H9 (cell line): ENCODE results near the gene GLS. TPM values are rescaled to one million over a fixed set of nuclear protein-coding genes. Genes with fewer than 3 reads are reported as not detected.

Experiments used
- DNase-seq: peaks from one replicate; pipeline ENCODE4 v3.0.0-alpha.2; 2017
- H2AFZ ChIP-seq: one replicate; pipeline ENCODE4 v1.6.1; 2013; ENCODE audit warnings: mild to moderate bottlenecking, low read length, control low read depth, moderate library complexity
- H2AK5ac ChIP-seq: 2 replicates; pipeline ENCODE4 v1.6.1; 2013; ENCODE audit warnings: low read length, control low read depth, mixed read lengths; ENCODE audit not compliant: insufficient read length
- H2BK120ac ChIP-seq: one replicate; pipeline ENCODE4 v1.6.1; 2013; ENCODE audit warnings: low read depth, mild to moderate bottlenecking, low read length, control low read depth, inconsistent platforms; ENCODE audit not compliant: poor library complexity, severe bottlenecking
- H2BK12ac ChIP-seq: 2 replicates; pipeline ENCODE4 v1.6.1; 2013; ENCODE audit warnings: low read length, control low read depth, mixed read lengths, low read depth; ENCODE audit not compliant: insufficient read length
- H2BK15ac ChIP-seq: 2 replicates; pipeline ENCODE4 v1.6.1; 2013; ENCODE audit warnings: low read depth, low read length, control low read depth
- H2BK20ac ChIP-seq: one replicate; pipeline ENCODE4 v1.6.1; 2013; ENCODE audit warnings: low read depth, mild to moderate bottlenecking, low read length, control low read depth, inconsistent platforms; ENCODE audit not compliant: poor library complexity, severe bottlenecking
- H2BK5ac ChIP-seq: 2 replicates; pipeline ENCODE4 v1.6.1; 2013; ENCODE audit warnings: low read length, control low read depth, mixed read lengths; ENCODE audit not compliant: insufficient read length
- H3K14ac ChIP-seq: 2 replicates; pipeline ENCODE4 v1.6.1; 2013; ENCODE audit warnings: low read length, control low read depth; ENCODE audit not compliant: insufficient read depth
- H3K18ac ChIP-seq: 2 replicates; pipeline ENCODE4 v1.6.1; 2013; ENCODE audit warnings: low read depth, mild to moderate bottlenecking, mixed read lengths, low read length, control low read depth; ENCODE audit not compliant: insufficient read length
- H3K23ac ChIP-seq: 2 replicates; pipeline ENCODE4 v1.6.1; 2013; ENCODE audit warnings: low read length, control low read depth, mixed read lengths, low read depth; ENCODE audit not compliant: insufficient read length
- H3K23me2 ChIP-seq: 2 replicates; pipeline ENCODE4 v1.6.1; 2013; ENCODE audit warnings: low read depth, mild to moderate bottlenecking, mixed read lengths, low read length, control low read depth; ENCODE audit not compliant: insufficient read length, poor library complexity, severe bottlenecking
- H3K27ac ChIP-seq: 2 replicates; pipeline ENCODE4 v1.5.1; 2013; ENCODE audit warnings: low read length, control low read depth, mixed read lengths, low read depth; ENCODE audit not compliant: insufficient read length
- H3K27me3 ChIP-seq: 2 replicates; pipeline ENCODE4 v1.6.1; 2013; ENCODE audit warnings: low read length, control low read depth, inconsistent platforms; ENCODE audit not compliant: insufficient read depth
- H3K4ac ChIP-seq: 2 replicates; pipeline ENCODE4 v1.6.1; 2013; ENCODE audit warnings: low read depth, mild to moderate bottlenecking, control low read depth, inconsistent platforms, low read length, moderate library complexity
- H3K4me1 ChIP-seq: 2 replicates; pipeline ENCODE4 v1.6.1; 2013; ENCODE audit warnings: low read length, control low read depth, inconsistent platforms; ENCODE audit not compliant: insufficient read depth
- H3K4me2 ChIP-seq: 2 replicates; pipeline ENCODE4 v1.6.1; 2013; ENCODE audit warnings: low read length, control low read depth, mixed read lengths; ENCODE audit not compliant: insufficient read length, insufficient read depth
- H3K56ac ChIP-seq: 2 replicates; pipeline ENCODE4 v1.6.1; 2013; ENCODE audit warnings: low read depth, mild to moderate bottlenecking, mixed read lengths, low read length, control low read depth; ENCODE audit not compliant: insufficient read length
- H3K79me1 ChIP-seq: 2 replicates; pipeline ENCODE4 v1.6.1; 2013; ENCODE audit warnings: low read depth, mild to moderate bottlenecking, moderate library complexity, low read length, control low read depth, inconsistent platforms; ENCODE audit not compliant: insufficient read depth, poor library complexity, severe bottlenecking
- H3K79me2 ChIP-seq: 2 replicates; pipeline ENCODE4 v1.6.1; 2013; ENCODE audit warnings: low read length, control low read depth, inconsistent platforms; ENCODE audit not compliant: insufficient read depth
- H3K9ac ChIP-seq: 2 replicates; pipeline ENCODE4 v1.6.1; 2013; ENCODE audit warnings: low read length, control low read depth, mixed read lengths; ENCODE audit not compliant: insufficient read length; ENCODE audit errors: extremely low read depth
- H3K9me3 ChIP-seq: one replicate; pipeline ENCODE4 v1.6.1; 2013; ENCODE audit warnings: low read depth, low read length, inconsistent platforms; ENCODE audit not compliant: control insufficient read depth
- H3T11ph ChIP-seq: one replicate; pipeline ENCODE4 v1.6.1; 2013; ENCODE audit warnings: mild to moderate bottlenecking, low read length, control low read depth, inconsistent platforms
- H4K20me1 ChIP-seq: one replicate; pipeline ENCODE4 v1.6.1; 2013; ENCODE audit not compliant: control insufficient read depth, insufficient read length, insufficient read depth
- H4K5ac ChIP-seq: 2 replicates; pipeline ENCODE4 v1.6.1; 2013; ENCODE audit warnings: low read depth, mild to moderate bottlenecking, mixed read lengths, low read length, control low read depth; ENCODE audit not compliant: insufficient read length
- H4K8ac ChIP-seq: replicated peaks from 2 replicates; pipeline ENCODE4 v1.6.1; 2013; ENCODE audit warnings: low read length, control low read depth, mixed read lengths, low read depth; ENCODE audit not compliant: insufficient read length
- H4K91ac ChIP-seq: 2 replicates; pipeline ENCODE4 v1.6.1; 2013; ENCODE audit warnings: low read depth, mild to moderate bottlenecking, moderate library complexity, mixed read lengths, low read length, control low read depth; ENCODE audit not compliant: insufficient read length
- H3K27ac Mint-ChIP-seq, 3 experiments: 2 replicates in 2 of 3; 3 replicates in 1 of 3; pipeline ENCODE4 v1.8.0; 2020 to 2021; ENCODE audit warnings: mixed read lengths in 3 of 3, mild to moderate bottlenecking in 1 of 3, moderate library complexity in 1 of 3
- H3K27me3 Mint-ChIP-seq: 2 replicates; pipeline ENCODE4 v1.8.0; 2021; ENCODE audit warnings: low read depth, mild to moderate bottlenecking, moderate library complexity, mixed read lengths
- H3K36me3 Mint-ChIP-seq, 3 experiments: 2 replicates in 2 of 3; 3 replicates in 1 of 3; pipeline ENCODE4 v1.8.0; 2020 to 2021; ENCODE audit warnings: low read depth in 3 of 3, mixed read lengths in 3 of 3; ENCODE audit not compliant: insufficient read depth in 1 of 3
- H3K4me1 Mint-ChIP-seq, 2 experiments: 2 replicates each; pipeline ENCODE4 v1.8.0; 2020; ENCODE audit warnings: mixed read lengths in 2 of 2
- H3K4me3 Mint-ChIP-seq, 2 experiments: 2 replicates in 1 of 2; 3 replicates in 1 of 2; pipeline ENCODE4 v1.8.0; 2020 to 2021; ENCODE audit warnings: mild to moderate bottlenecking in 2 of 2, mixed read lengths in 2 of 2, moderate library complexity in 1 of 2
- H3K9me3 Mint-ChIP-seq, 2 experiments: 2 replicates in 1 of 2; 3 replicates in 1 of 2; pipeline ENCODE4 v1.8.0; 2020; ENCODE audit warnings: mild to moderate bottlenecking in 2 of 2, mixed read lengths in 2 of 2, moderate library complexity in 1 of 2
- CTCF ChIP-seq: fragments of 200-600 bp; sonication (generic); conservative IDR thresholded peaks from 3 replicates; pipeline ENCODE4 v1.8.0; 2021; ENCODE audit warnings: antibody characterized with exemption, mild to moderate bottlenecking
- WGBS: extraction: QIAGEN DNeasy Blood & Tissue Kit; methylation state at CpG from one replicate; pipeline ENCODE4 v1.1.7; 2013; ENCODE audit warnings: missing lambda C conversion rate, low lambda C conversion rate, mixed read lengths; ENCODE audit not compliant: insufficient read length; ENCODE audit errors: extremely low coverage; 5-methylcytosine and 5-hydroxymethylcytosine counted together
- total RNA-seq: library from RNA; stranded (reverse); gene quantifications from 2 replicates; pipeline ENCODE4 v1.2.1, GENCODE V29; 2021

Gene GLS
- total RNA-seq, 1 experiment from 2014 or later, result 69.3 TPM

GRCh38 chr2:190972846-190973245, 92.2 kb downstream of the GLS start:
- TF ChIP-seq CTCF, result no peak
- Histone ChIP-seq H3K9ac (no peak overlapping the region), H3K79me1 (no peaks in the 10 kb centered on the region), H2AK5ac (no peak overlapping the region), H2BK5ac (no peak overlapping the region), H3K23me2 (peaks cover 3% of the 10 kb centered on the region), H3K79me2 (no peaks in the 10 kb centered on the region), H3K56ac (no peak overlapping the region), H3K4me1 (no peaks in the 10 kb centered on the region), H2BK20ac (no peak overlapping the region), H4K8ac (no peak overlapping the region), H4K5ac (no peak overlapping the region), H2BK15ac (no peak overlapping the region), H2AFZ (no peak overlapping the region), H4K91ac (no peak overlapping the region), H3K27me3 (no peaks in the 10 kb centered on the region), H3T11ph (no peak overlapping the region), H3K4me2 (no peak overlapping the region), H3K27ac (no peak overlapping the region), H3K9me3 (no peaks in the 10 kb centered on the region), H3K14ac (no peak overlapping the region), H2BK12ac (no peak overlapping the region), H4K20me1 (no peaks in the 10 kb centered on the region), H3K18ac (no peak overlapping the region), H3K23ac (no peak overlapping the region), H2BK120ac (no peak overlapping the region), H3K4ac (no peak overlapping the region)
- no CpG with 5 or more reads among the region's 3 CpGs for WGBS
- H3K4me3 Mint-ChIP-seq, result no peak overlapping the region
- peaks cover 29 to 88% (median 78%) of the 10 kb centered on the region in 3 experiments; a peak in 6 of 7 replicates for H3K36me3 Mint-ChIP-seq
- no peaks in the 10 kb centered on the region for H3K4me1 Mint-ChIP-seq
- H3K27ac Mint-ChIP-seq, result no peak overlapping the region
- DNase-seq, result no peak
- no peaks in the 10 kb centered on the region for H3K27me3 Mint-ChIP-seq
- H3K9me3 Mint-ChIP-seq, result no peaks in the 10 kb centered on the region
